WI38 (cell line): ENCODE data around the gene HCST.
"Not testable (repeated sequence)": the region's sequence is repeated elsewhere in the genome, so short reads cannot be mapped to it uniquely, and the experiment has no call there.

Experiments used
- H3K4me3 ChIP-seq: 2 replicates; pipeline ENCODE4 v1.5.1; 2011; ENCODE audit warnings: low read depth, mild to moderate bottlenecking, control low read depth, low read length
- CTCF ChIP-seq: IDR thresholded peaks from 2 replicates; pipeline ENCODE4 v1.5.1; 2012; ENCODE audit warnings: low read depth, mild to moderate bottlenecking, control low read depth, low read length

Gene HCST

GRCh38 chr19:35905178-35905727, 2.9 kb downstream of the HCST start:
- no peak for TF ChIP-seq CTCF

GRCh38 chr19:35907377-35907745, 5.0 kb downstream of the HCST start:
- no peak for TF ChIP-seq CTCF

More at GRCh38 chr19:35905178-35905727, 2.9 kb downstream of the HCST start:
- H3K4me3 ChIP-seq: no peak overlapping the region

GRCh38 chr19:35908010-35908441, 5.7 kb downstream of the HCST start, which contains the start of gene TYROBP:
TSS of gene TYROBP (minus strand) at chr19:35908295. CDS start at chr19:35908228, 67 bp downstream.
- no peak within 1 kb of the TSS for H3K4me3 ChIP-seq
- no peak for TF ChIP-seq CTCF

More at GRCh38 chr19:35907377-35907745, 5.0 kb downstream of the HCST start:
- no peak overlapping the region for H3K4me3 ChIP-seq

GRCh38 chr19:35908973-35909683, 6.8 kb downstream of the HCST start:
- no peak for TF ChIP-seq CTCF
- no peak overlapping the region for H3K4me3 ChIP-seq

GRCh38 chr19:35909684-35910035, 7.3 kb downstream of the HCST start:
- H3K4me3 ChIP-seq: no peak overlapping the region
- no peak for TF ChIP-seq CTCF

GRCh38 chr19:35910355-35910754, 8.0 kb downstream of the HCST start:
- H3K4me3 ChIP-seq: not testable (repeated sequence)

GRCh38 chr19:35911173-35911572, 8.8 kb downstream of the HCST start:
- no peak for TF ChIP-seq CTCF
- no peak overlapping the region for H3K4me3 ChIP-seq
